A549 (cell line): ENCODE data around the gene CPTP.

Experiments
- CEBPB ChIP-seq, 2 experiments: fragments of >200 bp in 1 of 2; sonication (Bioruptor Twin) in 1 of 2; formaldehyde crosslinking in 1 of 2; IDR thresholded peaks; 2 replicates each; pipeline ENCODE4 v1.6.1; 2012 to 2016
- CHD2 ChIP-seq: fragments of 150-350 bp; IDR thresholded peaks from 2 replicates; pipeline ENCODE4 v1.6.1; 2014; ENCODE audit warnings: low read length; ENCODE audit not compliant: partially characterized antibody
- EHF ChIP-seq: fragments of 250-450 bp; sonication (Bioruptor Pico); IDR thresholded peaks from 2 replicates; pipeline ENCODE4 v1.5.0; 2020; ENCODE audit warnings: mild to moderate bottlenecking
- EP300 ChIP-seq, 2 experiments: fragments of >200 bp; sonication (Bioruptor Twin); formaldehyde crosslinking; IDR thresholded peaks; 2 replicates in 1 of 2; 3 replicates in 1 of 2; pipeline ENCODE4 v1.6.1; 2016 to 2017
- HOXA7 ChIP-seq: fragments of 250-450 bp; sonication (Bioruptor Pico); IDR thresholded peaks from 2 replicates; pipeline ENCODE4 v1.5.0; 2020; ENCODE audit warnings: mild to moderate bottlenecking, moderate library complexity
- MAFK ChIP-seq: fragments of 450-650 bp; IDR thresholded peaks from 2 replicates; pipeline ENCODE4 v1.6.1; 2014; ENCODE audit not compliant: partially characterized antibody
- NR3C1 ChIP-seq: fragments of >200 bp; sonication (Bioruptor Twin); formaldehyde crosslinking; IDR thresholded peaks from 3 replicates; pipeline ENCODE4 v1.6.1; 2017
- ZC3H11A ChIP-seq: fragments of 450-650 bp; IDR thresholded peaks from 2 replicates; pipeline ENCODE4 v1.6.1; 2014; ENCODE audit warnings: antibody characterized with exemption, mild to moderate bottlenecking
- ZFP36 ChIP-seq: fragments of 450-650 bp; IDR thresholded peaks from 2 replicates; pipeline ENCODE4 v1.6.1; 2014; ENCODE audit warnings: borderline replicate concordance; ENCODE audit not compliant: partially characterized antibody
- TF ChIP-seq, protein P1 (sequence below): fragments of >200 bp; sonication (Bioruptor Twin); formaldehyde crosslinking; IDR thresholded peaks from 3 replicates; pipeline ENCODE4 v1.5.1; 2016

DNA sequence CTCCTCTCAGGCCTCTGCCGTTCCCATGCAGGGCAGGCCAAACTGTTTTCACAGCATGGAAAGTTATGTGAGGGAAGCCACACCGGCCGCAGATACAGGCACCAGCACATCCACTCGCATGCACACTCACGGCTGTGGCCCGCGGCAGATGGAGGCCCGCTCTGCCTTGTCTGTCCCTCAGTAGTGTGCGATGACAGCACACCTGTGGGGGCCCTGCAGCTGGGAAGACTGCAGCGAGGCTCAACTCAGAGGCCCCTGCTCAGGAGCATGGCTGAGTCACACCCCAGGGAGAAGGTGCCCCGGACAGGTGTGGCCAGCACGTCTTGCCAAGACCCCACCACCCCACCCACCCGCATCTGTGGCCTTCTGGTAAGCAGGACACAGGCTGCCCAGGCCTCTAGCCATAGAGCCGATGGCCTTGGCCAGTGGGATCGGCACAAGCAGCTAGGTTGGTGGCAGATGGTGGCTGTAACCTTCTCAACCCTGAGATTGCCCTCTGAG is 49.6 kb upstream of the CPTP start:
- no peak for TF ChIP-seq EHF (CRISPR knock-in tag)
- TF ChIP-seq, protein P1, sequence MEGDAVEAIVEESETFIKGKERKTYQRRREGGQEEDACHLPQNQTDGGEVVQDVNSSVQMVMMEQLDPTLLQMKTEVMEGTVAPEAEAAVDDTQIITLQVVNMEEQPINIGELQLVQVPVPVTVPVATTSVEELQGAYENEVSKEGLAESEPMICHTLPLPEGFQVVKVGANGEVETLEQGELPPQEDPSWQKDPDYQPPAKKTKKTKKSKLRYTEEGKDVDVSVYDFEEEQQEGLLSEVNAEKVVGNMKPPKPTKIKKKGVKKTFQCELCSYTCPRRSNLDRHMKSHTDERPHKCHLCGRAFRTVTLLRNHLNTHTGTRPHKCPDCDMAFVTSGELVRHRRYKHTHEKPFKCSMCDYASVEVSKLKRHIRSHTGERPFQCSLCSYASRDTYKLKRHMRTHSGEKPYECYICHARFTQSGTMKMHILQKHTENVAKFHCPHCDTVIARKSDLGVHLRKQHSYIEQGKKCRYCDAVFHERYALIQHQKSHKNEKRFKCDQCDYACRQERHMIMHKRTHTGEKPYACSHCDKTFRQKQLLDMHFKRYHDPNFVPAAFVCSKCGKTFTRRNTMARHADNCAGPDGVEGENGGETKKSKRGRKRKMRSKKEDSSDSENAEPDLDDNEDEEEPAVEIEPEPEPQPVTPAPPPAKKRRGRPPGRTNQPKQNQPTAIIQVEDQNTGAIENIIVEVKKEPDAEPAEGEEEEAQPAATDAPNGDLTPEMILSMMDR, result no peak
- no peak for TF ChIP-seq ZFP36
- no peak for TF ChIP-seq CHD2
- no peak for TF ChIP-seq CEBPB (IDR thresholded peaks at IDR 0.05)
- no peak for TF ChIP-seq MAFK
- no peak for TF ChIP-seq NR3C1
- TF ChIP-seq HOXA7 (CRISPR knock-in tag), result no peak
- TF ChIP-seq ZC3H11A, result no peak
- no peak for TF ChIP-seq EP300 (IDR thresholded peaks at IDR 0.05)
